Bone marrow (tissue), 2 donors: ENCODE results near the gene ZNF581.

Source experiments
- DNase-seq, 2 donors: peaks; one replicate each; lab custom pipeline; 2025; lab: John Stamatoyannopoulos, UW

Gene ZNF581

DNA sequence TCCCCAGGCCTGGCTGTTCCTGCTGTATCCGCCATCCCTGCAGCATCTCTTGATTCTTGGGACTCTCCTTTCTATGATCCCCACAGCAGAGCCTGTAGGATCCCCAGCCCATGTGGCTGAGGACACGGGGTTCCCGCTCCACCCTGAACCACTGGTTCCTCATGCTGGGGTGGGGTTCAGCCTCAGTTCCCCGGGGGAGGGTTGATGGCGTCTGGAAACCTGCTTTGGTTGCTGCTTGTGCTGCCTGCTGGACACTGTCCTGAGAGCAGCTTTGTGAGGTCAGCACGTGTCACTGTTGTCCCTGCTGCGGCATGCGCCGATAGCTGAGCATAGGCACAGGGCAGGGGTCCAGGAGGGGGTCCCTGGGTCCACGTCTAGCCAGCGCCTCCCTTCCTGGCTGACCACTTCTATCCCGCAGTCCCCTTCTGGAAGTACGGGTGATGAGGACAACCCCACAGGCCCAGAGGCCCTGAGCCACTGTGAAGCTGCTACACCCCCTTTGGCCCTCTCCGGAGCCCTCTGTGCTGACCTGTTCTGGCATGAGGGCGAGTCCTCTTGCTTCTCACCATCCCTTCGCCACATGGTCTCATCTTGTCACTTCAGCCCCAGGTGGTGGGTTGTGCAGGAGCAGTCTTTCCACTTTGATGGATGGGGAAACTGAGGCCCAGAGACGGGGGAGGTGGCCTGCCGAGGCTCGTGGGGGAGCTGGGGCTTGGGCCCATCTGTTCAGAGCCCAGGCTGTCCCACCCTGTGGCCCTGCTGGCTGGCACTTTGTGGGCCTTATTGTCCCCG lies 37.1 kb downstream of the ZNF581 start:
- DNase-seq: no peak

DNA sequence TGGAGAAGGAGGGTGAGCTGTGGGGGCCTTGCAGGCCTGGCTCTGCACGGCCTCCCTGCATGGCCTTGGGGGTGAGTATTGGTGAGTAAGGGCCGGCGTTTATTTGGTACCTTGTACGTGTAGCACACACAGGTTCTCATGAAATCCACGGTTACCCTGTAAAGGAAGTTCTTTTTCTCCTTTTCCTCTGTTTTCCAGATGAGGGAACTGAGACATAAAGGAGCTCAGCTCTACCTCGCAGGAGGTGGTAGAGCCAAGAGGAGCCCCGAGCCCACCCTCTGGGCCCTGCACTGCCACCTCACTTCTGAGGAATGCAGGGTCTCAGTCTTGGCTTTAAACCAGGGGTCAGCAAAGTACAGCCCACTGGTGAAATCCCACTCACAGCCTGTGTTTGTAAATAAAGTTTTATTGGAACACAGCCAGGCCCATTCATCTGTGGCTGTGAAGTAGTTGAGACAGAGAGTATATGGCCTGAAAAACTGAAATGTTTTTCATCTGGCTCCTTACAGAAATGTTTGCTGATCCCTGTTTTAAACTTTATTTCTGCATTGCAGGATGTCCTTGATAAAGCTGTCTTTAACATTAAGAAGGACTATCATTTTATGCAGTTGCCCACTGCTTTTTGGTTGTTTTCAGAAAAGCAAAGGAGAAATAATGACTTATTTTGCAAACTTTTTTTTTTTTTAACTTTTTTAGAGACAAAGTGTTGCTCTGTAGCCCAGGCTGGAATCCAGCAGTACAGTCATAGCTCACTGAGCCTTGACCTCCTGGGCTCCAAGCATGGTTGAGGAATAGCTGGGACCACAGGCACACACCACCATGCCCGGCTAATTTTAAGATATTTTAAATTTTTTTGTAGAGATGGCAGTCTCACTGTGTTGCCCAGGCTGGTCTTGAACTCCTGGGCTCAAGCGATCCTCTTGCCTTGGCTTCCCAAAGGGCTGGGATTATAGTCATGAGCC lies 38.0 kb downstream of the ZNF581 start:
- DNase-seq: no peak

DNA sequence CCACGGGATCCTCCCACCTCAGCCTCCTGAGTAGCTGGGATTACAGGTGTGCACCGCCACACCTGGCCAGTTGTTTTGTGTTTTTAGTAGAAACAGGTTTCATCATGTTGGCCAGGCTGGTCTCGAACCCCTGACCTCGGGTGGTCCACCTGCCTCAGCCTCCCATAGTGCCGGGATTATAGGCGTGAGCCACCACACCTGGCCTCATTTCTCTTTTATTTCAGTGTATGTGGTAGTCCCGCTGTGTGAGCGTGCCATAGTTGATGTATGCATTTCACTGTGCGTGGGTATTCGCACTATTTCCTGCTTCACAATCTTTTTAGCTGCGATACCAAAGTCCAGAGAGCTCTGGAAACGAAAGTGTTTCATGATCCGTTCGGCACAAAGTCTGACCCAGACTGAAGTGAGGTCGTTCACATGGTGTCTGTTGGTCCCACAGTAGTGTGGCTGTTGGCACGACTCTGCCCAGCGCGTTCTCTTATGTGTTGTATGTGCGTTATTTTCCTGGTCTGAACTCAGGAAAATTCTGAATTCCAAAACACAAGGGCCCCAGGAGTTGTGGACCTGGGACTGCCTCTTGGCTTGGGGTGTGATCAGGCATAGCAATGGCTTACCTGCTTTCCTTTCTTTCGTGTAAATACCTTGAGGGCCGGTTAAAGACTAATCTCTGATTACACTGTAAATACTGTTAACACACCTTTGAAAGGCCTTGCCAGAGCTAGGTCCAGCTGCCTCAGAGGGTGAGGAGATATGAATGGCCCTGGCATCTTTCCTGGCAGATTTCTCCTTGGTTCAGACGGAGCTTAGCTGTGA lies 40.2 kb downstream of the ZNF581 start:
- DNase-seq: no peak

DNA sequence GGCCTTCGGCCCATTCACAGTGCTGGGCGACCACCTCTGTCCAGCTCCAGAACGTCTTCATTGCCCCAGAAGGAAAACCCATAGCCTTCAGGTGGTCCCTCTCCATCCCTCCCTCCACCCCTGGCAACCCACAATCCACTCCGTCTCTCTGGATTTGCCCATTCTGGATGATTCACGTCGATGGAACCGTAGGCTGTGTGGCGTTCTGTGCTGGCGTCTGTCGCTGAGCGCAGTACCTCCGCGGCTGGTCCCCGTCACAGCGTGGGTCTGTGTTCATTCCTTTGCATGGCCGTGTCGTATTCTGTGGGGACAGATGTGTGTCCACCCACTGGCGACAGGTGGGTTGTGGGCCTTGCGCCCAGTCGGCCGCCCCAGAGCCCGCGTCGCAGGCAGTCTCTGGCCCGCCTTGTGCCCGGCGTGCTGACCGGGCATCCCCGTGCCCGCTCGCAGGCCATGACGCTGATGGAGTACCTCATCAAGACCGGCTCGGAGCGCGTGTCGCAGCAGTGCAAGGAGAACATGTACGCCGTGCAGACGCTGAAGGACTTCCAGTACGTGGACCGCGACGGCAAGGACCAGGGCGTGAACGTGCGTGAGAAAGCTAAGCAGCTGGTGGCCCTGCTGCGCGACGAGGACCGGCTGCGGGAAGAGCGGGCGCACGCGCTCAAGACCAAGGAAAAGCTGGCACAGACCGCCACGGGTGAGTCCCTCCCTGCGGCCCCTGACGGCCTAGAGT lies 41.7 kb downstream of the ZNF581 start:
- no peak for DNase-seq

DNA sequence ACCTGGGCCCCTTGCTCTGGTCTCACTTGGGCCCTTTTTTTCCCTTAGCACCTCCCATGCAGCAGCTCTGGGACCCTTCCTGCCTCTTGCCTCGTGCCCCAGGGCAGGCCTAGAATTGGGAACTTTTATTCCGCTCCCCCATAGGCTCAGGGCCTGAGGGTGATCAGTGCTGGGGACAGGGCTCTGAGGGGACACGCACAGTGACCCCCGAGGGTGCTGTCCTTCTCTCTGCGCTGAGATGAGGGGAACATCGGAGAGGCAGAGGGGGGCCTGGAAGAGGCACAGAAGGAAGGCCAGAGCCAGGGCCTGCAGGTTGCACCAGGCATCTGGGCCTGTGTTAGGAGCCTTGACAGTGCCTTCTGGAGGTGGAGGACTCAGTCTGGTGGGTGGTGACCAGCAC lies 42.3 kb downstream of the ZNF581 start:
- DNase-seq: no peak

DNA sequence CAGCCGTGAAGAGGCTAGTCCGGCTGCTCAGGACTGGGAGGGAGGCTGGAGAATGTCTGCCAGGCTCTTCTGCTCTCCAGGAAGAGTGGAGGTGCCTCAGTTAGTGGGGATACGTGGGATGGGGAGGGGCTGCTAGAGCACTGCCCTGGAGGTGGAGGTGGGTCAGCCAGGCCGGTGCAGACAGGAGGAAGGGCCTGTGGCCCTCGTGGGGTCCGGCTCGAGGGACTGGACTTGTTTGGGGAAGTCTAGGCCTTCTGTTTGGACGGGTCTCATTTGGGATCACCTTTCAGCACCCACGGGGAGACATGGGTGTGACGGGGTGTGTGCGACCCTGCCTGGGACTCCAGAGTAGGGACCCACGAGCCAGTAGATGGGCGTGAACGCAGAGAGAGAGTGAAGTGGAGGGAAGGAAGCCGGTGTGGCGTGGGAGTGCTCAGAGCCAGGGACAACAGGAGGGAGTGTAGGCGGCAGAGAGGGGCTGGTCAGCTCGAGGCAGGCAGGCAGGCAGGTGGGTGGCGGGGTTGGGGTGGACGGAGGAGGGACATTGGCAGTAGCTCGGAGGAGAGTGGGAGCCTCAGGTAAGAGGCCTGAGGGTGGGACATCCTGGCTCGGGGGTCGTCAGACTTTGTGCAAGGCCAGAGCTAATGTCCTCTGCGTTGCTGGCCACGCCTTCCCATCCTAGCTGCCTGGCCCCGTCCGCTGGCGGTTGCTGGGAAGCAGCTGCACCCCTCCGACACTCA lies 43.0 kb downstream of the ZNF581 start:
- no peak for DNase-seq

DNA sequence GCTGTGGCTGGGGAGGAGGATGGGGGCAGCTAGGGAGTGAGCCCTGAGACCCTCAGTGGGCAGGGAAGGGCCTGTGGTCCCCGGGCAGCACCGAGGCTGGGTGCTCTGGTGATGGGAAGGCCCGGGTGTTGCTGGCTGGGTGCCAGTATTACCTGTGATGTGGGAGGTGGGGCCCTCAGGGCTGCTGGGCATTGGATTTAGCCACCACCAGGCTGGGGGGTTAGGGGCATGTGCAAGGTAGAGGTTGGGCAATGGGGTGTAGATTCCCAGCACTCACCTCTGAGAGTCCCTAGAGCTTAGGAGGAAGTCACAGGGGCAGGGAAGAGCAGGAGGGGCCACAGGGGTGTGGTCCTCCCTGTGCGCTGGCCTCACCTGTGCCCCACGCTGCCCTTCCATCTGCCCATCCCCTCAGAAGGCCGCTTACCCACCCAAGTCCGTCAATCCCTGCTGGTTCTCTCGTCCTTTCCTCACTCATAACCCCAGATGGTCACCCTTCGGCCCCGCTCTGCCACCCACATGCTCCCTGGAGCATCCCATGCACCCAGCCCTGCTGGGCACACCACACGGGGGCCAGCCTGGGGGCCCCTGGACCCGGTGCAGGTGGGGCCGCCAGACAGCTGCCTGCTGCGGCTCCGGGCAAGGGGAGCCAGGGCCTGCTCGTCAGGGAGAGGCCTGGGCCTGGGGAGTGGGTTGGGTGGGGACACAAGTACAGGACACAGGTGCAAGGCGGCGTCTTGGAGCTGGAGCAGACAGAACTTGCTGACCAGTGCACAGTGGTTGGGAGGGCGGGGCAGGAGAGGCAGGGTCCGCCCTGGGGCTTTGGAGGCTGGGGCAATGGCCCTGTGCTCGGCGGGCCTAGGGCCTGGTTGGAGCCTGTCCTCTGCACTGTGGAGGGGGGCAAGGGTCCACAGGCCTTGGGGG lies 44.1 kb downstream of the ZNF581 start:
- no peak for DNase-seq

DNA sequence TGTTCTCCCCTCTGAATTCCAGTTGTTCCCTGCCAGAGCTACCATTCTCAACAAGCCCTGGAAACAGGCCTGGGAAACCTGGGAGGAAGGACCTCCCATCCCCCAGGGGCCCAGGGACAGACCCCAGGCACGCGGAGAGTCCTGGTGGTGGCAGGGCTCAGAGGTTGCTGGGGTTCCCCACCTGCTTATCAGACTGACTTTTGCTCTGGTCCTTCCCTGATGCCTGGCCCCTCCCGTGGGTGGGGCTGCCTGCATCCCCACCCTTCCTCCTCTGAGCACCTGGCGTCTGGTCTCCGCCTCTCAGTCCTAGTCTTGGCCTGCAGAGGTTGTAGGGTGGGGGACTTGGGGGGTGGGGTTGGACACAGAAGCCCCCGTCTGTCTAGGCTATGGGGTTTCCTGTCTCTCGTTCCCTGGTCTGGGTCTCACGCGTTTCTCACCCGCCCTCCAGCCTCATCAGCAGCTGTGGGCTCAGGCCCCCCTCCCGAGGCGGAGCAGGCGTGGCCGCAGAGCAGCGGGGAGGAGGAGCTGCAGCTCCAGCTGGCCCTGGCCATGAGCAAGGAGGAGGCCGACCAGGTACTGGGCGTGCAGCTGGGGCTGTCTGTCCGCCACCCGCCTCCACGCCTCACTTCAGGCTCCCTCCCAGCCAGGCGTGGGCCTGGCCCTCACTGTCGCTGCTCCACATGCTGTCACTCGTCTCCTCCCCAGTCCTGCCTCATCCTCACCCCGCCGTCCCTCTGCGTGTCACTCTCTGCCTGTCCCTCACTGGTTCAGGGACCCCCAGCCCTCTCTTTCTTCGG lies 45.2 kb downstream of the ZNF581 start:
- no peak for DNase-seq

DNA sequence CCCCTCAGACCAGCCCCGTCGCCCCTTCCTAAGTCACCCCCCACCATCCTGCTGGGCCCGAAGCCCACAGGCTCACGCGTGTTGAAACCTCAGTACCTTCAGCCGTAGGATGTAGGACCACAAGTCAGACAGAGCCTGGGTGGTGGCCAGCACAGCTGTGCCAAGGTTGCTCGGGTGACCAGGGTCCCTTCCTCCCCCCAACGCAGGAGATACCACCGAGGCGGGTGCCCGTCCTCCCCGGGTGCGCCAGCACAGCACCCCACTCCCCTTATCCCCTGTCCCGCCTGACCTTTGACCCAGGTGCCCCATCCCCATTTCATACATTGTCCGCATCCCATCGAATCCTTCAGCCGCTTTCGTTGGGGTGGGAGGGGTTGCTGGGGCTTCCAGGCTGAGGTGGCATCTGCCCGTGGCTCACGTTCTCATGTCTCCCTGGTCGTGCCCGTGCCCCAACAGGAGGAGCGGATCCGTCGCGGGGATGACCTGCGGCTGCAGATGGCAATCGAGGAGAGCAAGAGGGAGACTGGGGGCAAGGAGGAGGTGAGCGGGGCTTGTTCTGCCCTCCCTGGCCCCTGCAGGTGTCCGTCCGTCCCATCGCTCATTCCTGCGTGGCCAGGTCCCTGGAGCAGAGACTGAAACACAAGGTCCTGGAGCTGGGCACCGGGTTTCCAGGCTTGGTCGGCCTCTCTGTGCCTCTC lies 46.1 kb downstream of the ZNF581 start:
- DNase-seq: no peak

DNA sequence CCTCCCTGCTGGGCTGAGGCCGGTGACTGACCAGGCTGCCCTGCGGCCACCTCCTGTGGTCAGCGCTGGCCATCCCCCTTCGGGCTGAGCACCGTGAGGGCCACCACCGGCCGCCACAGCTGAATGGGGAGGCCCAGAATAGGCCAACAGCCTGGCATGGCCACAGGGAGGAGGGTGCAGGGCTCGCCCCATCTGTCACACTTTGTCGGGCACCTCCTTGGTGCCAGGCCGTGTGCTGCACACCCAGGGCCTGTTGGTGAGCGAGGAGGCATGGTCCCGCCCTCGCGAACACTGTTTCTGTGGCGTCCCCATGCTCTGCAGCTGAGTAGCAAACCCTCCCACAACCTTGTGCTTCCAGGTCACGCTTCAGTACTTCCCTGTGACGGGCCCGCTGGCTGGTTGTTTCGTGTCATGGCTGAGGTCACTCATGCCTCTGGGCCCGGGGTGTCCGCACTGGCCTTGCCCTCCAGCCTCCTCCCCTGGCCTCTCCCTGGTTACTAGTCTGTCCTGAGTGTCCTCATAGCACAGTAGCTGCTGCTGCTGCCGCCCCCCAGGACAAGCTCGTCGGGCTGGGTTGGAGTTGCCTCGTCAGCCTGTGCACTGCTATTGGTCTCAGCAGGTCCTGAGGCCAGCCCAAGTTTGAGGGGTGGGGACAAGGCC lies 46.8 kb downstream of the ZNF581 start:
- DNase-seq: no peak

DNA sequence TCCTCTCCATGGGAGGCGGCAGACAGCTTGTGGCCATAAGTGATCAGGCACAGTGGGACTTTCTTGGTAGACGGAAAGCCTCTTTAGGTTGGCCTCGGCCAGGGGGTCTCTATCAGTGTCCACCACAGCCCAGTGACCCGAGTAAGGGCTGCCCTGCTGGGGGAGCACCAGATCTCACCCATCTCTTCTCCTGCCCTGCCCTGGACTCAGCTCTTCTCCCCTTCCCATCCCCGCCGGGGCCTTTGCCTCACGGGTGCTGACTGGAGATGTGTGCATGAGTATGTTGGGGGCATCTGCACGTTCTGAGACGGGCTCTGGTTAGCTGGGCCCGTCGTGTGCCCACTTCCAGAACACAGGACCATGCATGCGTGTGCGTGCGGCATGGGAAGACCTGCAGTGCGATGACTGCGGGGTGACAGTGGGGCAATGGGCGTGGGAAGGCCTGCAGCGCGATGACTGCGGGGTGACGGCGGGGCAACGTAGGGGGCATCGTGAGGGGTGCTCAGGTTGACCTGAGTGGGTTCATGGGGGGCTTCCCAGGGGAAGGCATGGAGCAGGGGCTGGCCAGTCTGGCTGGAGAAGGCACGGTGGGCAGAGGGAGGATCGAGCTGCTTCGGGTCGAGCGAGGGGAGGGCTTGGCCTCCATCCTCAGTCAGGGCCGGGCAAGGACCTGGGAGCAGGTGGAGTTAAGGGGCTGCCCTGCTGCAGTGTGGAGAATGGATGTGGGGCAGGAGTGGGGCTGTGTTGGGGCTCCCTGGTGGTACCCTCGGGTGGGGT lies 47.5 kb downstream of the ZNF581 start:
- DNase-seq: no peak

DNA sequence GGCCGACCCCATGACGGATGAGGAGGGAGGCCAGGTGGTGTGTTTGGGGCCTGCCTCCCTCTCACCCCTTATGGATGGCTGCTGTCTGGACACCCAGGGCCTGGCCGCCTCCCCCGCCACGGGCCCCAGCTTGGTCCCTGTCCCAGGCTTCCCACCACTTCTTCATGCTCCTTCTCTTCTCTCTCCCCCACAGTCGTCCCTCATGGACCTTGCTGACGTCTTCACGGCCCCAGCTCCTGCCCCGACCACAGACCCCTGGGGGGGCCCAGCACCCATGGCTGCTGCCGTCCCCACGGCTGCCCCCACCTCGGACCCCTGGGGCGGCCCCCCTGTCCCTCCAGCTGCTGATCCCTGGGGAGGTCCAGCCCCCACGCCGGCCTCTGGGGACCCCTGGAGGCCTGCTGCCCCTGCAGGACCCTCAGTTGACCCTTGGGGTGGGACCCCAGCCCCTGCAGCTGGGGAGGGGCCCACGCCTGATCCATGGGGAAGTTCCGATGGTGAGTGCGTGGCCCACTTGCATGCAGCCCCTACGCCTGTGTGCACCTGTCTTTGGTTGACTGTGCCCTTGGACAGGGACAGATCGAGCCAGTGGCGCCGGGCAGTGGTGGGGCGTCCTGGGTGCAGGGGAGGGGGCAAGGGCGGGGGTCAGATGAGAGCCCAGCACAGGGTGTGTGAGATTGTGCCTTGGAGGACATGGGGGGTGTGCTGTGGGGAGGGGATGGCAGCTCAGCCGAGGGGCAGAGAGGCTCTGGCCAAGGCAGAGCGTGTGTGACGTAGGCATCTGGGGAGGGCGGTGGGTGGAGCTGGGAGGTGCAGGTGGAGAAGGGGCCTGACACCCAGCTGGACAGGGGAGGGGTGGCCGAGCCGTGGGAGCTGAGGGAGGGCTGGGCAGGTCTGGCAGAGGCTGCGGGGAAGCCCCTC lies 48.4 kb downstream of the ZNF581 start:
- no peak for DNase-seq

DNA sequence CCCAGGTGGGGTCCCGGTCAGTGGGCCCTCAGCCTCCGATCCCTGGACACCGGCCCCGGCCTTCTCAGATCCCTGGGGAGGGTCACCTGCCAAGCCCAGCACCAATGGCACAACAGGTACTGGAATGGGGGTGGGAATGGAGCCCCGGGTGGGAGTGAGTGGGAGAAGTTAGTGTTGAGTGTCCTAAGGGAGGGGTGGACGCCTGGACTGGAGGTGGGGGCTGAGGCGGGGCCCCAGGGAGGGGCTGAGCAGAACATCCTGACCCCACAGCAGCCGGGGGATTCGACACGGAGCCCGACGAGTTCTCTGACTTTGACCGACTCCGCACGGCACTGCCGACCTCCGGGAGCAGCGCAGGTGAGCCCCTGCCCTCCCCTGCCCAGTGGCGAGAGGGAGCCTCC lies 49.2 kb downstream of the ZNF581 start:
- no peak for DNase-seq

DNA sequence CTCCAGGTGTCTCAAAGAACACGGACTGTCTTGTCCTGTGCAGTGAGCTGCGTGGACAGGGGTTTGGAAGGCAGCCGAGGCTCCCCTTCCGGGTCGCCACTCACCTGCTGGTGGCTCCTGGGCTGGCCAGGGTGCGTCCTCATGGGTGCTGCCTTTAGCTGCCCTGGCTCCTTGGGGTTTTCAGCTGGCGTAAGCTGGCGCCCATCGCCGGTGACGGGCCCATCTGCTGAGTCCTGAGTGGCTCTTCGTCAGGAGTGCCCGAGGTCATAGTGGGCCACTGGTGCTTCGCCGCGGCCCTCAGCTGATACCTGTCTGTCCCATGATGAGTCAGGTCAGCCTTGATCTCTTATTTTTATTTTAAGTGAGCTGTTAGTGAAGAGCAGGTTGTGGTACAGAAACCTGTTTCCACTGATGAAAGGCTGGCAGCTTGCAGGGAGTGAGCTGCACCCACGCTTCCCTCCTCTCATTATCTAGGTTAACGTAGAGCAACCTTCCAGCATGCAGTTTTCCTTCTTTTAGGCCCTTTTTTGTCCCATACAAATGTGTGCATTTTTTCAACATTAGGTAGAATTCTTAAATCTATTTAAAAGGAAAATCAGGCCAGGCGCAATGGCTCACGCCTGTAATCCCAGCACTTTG lies 50.0 kb downstream of the ZNF581 start:
- no peak for DNase-seq

DNA sequence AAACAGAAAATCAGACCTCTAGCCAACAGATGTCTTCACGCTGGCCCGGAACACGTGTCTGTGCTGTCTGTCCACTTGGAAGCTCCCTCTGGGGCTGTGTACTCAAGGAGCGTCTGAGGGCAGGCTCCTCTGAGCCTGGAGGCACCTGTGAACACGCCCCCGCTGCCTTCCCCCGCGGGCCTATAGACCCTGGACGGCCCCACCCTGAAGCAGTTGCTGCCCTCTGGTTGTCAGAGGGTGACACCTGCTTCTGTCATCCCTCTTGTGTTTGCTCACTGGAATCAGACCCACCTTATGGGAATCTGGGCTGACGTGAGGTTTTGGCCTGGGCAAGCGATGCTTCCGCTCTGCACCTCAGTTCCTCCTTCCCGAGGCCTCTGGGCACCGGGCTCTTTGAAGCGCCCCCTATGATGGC lies 50.8 kb downstream of the ZNF581 start:
- DNase-seq: no peak
